ENCODE measurements around the gene EPHA8.

Gene EPHA8

GRCh38 chr1:22619252-22619651 lies 56.0 kb downstream of the EPHA8 start:
- H3K27ac ChIP-seq = no peak overlapping the region
- no peak for TF ChIP-seq CTCF (conservative IDR thresholded peaks at IDR 0.05)
- no peak for TF ChIP-seq ZFX (IDR thresholded peaks at IDR 0.05)

- TF ChIP-seq CTCF (conservative IDR thresholded peaks at IDR 0.05) = no peak
- no peak for TF ChIP-seq ZFX (IDR thresholded peaks at IDR 0.05)
- H3K27ac ChIP-seq = no peak overlapping the region
These were observed 56.5 kb downstream of the EPHA8 start for GRCh38 chr1:22619798-22620197.

- TF ChIP-seq ZFX (IDR thresholded peaks at IDR 0.05) (no peak), CTCF (conservative IDR thresholded peaks at IDR 0.05) (no peak)
- H3K27ac ChIP-seq = no peak overlapping the region
These were observed 58.5 kb downstream of the EPHA8 start for GRCh38 chr1:22621761-22622160.

- no peak overlapping the region for H3K27ac ChIP-seq
- no peak for TF ChIP-seq ZFX (IDR thresholded peaks at IDR 0.05)
- TF ChIP-seq CTCF (conservative IDR thresholded peaks at IDR 0.05) = no peak
These were observed 62.1 kb downstream of the EPHA8 start for GRCh38 chr1:22625262-22625925.

- TF ChIP-seq ZFX (IDR thresholded peaks at IDR 0.05) = no peak
- no peak for TF ChIP-seq CTCF (conservative IDR thresholded peaks at IDR 0.05)
- H3K27ac ChIP-seq = no peak overlapping the region
These were observed 63.2 kb downstream of the EPHA8 start for GRCh38 chr1:22626237-22627157.

GRCh38 chr1:22627331-22627730 lies 64.0 kb downstream of the EPHA8 start:
- TF ChIP-seq CTCF (conservative IDR thresholded peaks at IDR 0.05) = no peak
- TF ChIP-seq ZFX (IDR thresholded peaks at IDR 0.05) = no peak
- no peak overlapping the region for H3K27ac ChIP-seq

All from C4-2B (cell line).